HG03103 (cell line): ENCODE data around the gene SPRY2.
"Not testable (repeated sequence)": the region's sequence is repeated elsewhere in the genome, so short reads cannot be mapped to it uniquely, and the experiment has no call there.

Experiments
- ATAC-seq: cut with Tn5 transposase; IDR thresholded peaks from one replicate; pipeline ENCODE4 v1.9.1; 2021; ENCODE audit warnings: low read depth; ENCODE audit not compliant: unreplicated experiment

The SPRY2 gene

GRCh38 chr13:80355496-80356094 lies 14.7 kb upstream of the SPRY2 start:
- not testable (repeated sequence) for ATAC-seq

- no peak for ATAC-seq
These were observed 7.8 kb upstream of the SPRY2 start for GRCh38 chr13:80348750-80349149.

- no peak for ATAC-seq
These were observed 7.4 kb upstream of the SPRY2 start for GRCh38 chr13:80348314-80348713.

- no peak for ATAC-seq
These were observed 5.0 kb upstream of the SPRY2 start for GRCh38 chr13:80345771-80346510.

- ATAC-seq: not testable (repeated sequence)
These were observed 3.1 kb upstream of the SPRY2 start for GRCh38 chr13:80344032-80344431.

- peak; percentile 69 for ATAC-seq
These were observed 1.8 kb upstream of the SPRY2 start for GRCh38 chr13:80342471-80343371.

DNA sequence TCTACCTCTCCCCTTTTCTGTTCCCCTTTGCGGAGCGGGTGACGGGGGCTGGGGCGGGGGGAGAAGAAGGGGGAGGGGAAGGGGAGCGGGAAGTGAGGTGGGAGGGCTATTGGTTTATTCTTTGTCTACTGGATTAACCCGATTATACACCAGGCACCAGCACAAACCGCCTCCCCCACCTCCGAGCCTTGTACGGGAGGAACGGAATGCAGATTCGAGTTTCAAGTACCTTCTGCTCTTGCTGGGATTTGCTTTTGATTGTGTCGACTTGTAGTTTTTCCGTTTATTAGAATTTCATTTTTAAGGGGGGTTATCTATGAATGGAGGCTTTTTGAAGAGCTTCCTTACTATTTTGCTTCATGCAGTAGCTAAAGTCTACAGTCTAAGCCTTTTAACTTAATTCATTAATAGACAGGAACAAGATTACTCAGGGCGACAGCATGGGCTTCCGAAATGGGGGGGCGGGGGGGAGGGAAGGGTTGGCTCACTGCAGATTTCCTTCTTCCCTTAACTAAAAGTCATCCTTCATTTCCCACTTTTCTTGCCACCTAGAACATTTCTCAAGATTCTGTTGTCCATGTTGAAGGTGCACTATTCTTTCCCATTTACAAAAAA lies 937 bp upstream of the SPRY2 start:
- ATAC-seq: no peak

DNA sequence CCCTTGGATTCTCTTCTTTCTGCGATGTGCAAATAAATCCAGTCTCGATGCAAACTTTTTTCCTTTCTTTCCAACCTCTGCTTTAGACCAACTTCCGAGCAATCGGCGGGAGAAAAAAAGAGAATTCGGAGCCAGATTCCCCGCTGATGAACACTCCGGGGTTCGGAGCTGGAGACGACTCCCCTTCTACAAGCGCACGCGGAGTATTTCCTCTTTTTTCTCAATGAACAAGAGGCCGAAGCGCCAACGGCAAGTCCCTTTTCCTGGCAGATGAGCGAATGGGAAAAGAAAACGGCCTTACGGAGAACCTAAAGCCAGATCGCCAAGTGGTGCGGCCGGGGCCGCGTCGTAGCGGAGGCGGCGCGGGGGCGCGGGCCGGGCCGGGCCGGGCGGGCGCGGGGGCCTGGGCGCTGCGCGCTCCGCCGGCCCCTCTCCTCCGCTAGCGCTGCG lies 250 bp downstream of the SPRY2 start:
- peak; percentile 19 for ATAC-seq

- ATAC-seq: no peak
These were observed 845 bp downstream of the SPRY2 start for GRCh38 chr13:80339912-80340650.

- no peak for ATAC-seq
These were observed 1.4 kb downstream of the SPRY2 start for GRCh38 chr13:80339563-80339911.

- no peak for ATAC-seq
These were observed 2.0 kb downstream of the SPRY2 start for GRCh38 chr13:80338781-80339562.

DNA sequence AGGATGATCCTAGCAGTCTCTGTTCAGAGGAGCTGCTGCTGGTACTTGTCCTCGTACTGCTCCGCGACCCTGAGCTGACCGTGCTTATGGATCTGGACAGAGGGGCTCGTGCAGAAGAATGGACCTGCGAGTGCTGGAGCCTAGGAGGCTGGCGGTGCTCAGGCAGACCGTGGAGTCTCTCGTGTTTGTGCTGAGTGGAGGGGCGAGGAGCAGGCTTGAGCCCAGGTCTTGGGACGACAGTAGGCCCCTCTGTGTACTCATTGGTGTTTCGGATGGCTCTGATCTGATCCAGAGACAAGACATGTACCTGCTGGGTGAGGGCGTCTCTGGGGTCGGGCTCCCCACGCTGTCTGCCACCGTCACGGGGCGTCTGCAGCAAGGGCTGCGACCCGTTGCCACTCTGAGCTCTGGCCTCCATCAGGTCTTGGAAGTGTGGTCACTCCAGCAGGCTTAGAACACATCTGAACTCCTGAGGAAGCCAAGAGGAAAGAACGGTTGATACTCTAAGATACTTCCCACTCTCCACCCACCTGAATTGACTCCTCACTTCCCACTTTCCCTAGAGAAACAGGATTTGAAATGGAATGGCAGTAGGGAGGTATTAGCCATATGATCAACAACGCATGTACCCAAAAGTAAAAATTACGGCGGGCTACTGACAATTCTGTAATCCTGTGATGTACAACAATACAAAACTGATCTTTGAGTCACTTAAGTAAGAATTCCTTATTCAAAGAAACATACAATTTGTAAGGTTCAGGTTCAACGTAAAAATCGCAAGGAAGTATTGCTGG lies 3.4 kb downstream of the SPRY2 start:
- no peak for ATAC-seq

DNA sequence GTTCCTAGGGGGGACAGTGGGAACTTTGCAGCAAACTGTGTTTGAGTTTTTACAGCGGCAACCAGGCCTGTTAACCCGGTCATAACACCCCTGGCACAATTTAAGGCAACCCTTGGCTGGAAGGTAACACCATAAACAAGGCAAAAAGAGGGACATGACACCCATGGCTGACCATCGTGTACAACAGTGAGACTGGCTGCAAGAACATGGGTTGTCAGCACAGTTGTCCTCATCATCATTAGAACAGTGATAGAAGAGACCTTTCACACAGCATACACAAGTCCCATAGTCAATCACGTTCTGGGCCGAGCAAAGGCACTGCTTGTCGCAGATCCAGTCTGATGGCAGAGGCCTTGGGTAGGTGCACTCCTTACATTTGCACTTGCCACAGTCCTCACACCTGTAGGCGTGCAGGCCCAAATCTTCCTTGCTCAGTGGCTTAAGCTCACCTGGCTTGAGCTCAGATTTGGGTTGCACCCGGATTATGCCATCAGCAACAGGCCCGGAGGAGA lies 4.1 kb downstream of the SPRY2 start:
- ATAC-seq: no peak

DNA sequence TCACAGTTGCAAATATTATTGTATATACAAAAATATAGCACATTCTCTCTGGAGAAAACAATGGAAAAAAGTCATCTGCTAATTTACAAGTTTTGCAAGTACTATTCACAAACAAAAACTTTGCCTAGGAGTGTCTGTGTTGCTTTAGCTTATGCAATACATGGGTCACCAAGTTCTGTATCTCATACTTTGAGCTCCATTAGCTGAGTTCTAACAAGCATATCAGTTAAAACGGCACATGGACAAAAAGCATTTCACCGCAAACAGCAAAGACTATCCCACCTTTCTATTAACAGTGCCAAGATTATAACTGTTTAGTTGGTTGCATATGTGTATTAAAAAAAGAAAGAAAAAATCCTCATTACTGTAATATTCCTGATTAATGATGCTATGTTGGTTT lies 4.6 kb downstream of the SPRY2 start:
- ATAC-seq: no peak

- no peak for ATAC-seq
These were observed 6.2 kb downstream of the SPRY2 start for GRCh38 chr13:80334597-80335260.

- ATAC-seq: no peak
These were observed 8.9 kb downstream of the SPRY2 start for GRCh38 chr13:80331984-80332383.

DNA sequence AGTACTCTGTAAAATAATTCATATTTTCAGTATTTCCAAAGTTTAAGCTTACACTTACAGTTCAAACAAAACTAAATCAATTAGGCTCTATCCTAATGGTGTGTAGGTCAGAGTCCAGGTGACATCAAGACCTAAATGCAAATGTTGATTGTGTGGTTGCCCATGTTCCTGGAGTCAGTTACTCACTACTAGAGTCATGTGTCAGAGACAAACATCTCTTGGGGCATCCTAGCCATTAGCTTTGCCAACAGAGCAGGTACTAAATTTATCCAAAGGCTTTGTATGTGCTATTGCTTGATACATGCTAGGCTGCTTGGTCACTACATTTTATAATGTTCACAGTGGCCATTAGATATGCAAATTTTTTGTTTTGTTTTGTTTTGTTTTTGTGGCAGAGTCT lies 11.7 kb downstream of the SPRY2 start:
- no peak for ATAC-seq

DNA sequence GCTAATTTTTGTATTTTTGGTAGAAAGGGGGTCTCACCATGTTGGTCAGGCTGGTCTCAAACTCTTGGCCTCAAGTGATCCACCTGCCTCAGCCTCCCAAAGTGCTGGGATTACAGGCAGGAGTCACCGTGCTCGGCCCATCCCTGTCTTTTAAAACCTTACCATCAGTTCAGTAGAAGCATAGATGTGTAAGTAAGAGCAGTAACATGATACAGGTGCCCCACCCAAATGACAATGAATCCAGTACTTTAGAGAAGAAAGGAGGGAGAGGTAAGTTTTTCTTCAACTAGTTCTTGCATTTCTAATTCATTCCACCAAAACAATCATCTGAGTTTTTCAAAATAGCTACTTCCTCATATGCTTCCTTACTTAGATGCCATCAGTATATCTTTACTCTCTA lies 21.9 kb downstream of the SPRY2 start:
- ATAC-seq: no peak
